Mucosa of rectum (tissue), 2 donors: ENCODE data around the gene NCAPH2.

Source experiments
- H3K27ac ChIP-seq, 2 donors: one replicate each; pipeline ENCODE4 v1.7.0; 2013; ENCODE audit warnings: inconsistent platforms in 2 of 2, low read depth in 2 of 2, low read length in 2 of 2
- H3K27me3 ChIP-seq, 2 donors: one replicate each; pipeline ENCODE4 v1.7.0; 2013; ENCODE audit warnings: low read length in 2 of 2; ENCODE audit not compliant: control insufficient read depth in 2 of 2, insufficient read depth in 2 of 2
- H3K36me3 ChIP-seq, 2 donors: one replicate each; pipeline ENCODE4 v1.7.0; 2013; ENCODE audit warnings: low read length in 2 of 2; ENCODE audit not compliant: control insufficient read depth in 2 of 2, insufficient read depth in 2 of 2
- H3K4me1 ChIP-seq, 2 donors: one replicate each; pipeline ENCODE4 v1.7.0; 2013; ENCODE audit warnings: low read length in 2 of 2, mild to moderate bottlenecking in 1 of 2; ENCODE audit not compliant: control insufficient read depth in 2 of 2, insufficient read depth in 2 of 2
- H3K4me3 ChIP-seq, 2 donors: one replicate each; pipeline ENCODE4 v1.7.0; 2013; ENCODE audit warnings: low read length in 2 of 2
- H3K9ac ChIP-seq, 2 donors: one replicate each; pipeline ENCODE4 v1.7.0; 2013; ENCODE audit warnings: low read length in 2 of 2, low read depth in 1 of 2, mild to moderate bottlenecking in 1 of 2
- H3K9me3 ChIP-seq, 2 donors: one replicate each; pipeline ENCODE4 v1.7.0; 2013; ENCODE audit warnings: low read length in 2 of 2; ENCODE audit not compliant: control insufficient read depth in 2 of 2
- donor health status: healthy.
- donor health status: Normal muscosa, but diverticular disease.

Gene NCAPH2

DNA sequence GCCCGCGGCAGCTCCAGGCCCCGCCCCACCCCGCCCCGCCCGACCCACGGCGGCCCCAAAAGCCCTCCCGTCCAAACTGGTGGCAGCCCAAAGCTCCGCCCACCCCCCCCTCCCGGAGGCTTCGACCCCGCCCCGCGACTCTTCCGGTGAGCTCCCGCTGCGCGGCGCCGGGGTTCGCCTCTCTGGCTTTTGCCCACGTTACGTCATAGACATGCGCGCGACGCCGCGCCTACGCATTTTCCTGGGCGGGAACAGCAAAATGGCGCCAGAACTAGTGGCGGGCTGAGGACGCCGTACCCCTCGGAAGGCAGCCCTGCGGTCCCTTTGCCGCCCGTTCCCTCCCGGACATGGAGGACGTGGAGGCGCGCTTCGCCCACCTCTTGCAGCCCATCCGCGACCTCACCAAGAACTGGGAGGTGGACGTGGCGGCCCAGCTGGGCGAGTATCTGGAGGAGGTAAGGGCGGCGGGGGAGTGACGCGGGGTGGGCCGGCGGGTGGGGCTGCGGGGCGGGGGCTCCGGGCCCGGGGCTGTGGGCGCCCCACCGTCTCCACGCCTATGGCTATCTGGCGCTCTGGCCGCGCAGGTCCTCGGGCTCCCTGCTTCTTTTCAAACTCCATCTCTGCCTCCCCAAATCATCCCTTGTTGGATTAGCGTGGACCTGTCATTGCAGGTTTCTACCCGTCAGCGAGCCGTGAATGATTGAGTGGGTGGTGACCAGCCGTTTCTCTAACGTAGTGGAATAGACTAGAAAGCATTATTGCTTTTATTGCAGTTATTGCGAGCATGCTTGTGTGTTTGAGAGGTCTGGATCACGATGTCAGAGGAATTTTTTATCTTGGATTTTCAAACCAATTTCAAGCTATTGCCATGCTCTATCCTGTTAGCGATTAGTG is at the start of gene NCAPH2:
NCAPH2 (plus strand) TSS at position 234 of the 894 bp plus-strand sequence; CDS start at position 348, 114 bp downstream.
- H3K4me3 ChIP-seq = peak within 1 kb of the TSS; percentile 80 to 96
- peaks cover 7 to 11% of the 10 kb centered on the region in 2 donors for H3K36me3 ChIP-seq
- no peaks in the 10 kb centered on the region for H3K27me3 ChIP-seq
- peaks cover 14 to 20% of the 10 kb centered on the region in 2 donors for H3K4me1 ChIP-seq
- peak within 1 kb of the TSS; percentile 71 to 93 for H3K9ac ChIP-seq
- H3K27ac ChIP-seq = peak within 1 kb of the TSS; percentile 87 to 89
- no peaks in the 10 kb centered on the region for H3K9me3 ChIP-seq

DNA sequence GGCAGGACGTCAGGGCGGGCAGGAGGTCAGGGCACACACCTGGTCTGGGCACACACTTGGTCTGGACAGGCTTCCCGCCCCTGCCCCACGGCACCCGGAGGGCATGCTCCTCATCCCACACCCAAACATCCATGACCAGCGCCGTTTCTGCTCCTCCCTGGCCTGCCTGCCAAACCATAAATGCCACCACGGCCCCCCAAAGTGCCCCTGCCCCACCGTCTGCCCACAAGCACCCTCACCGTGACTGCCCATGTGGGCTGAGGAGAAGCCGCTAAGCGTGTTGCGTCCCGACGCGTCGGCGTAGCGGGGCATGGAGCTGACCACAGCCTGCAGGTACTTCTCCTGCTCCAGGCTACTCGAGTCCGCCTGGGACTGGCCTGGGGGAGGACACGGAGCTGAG is 49.0 kb upstream of the NCAPH2 start:
- H3K9me3 ChIP-seq = no peaks in the 10 kb centered on the region
- H3K4me3 ChIP-seq = no peak overlapping the region
- H3K9ac ChIP-seq = no peak overlapping the region
- H3K27ac ChIP-seq = no peak overlapping the region
- H3K27me3 ChIP-seq = no peaks in the 10 kb centered on the region
- no peaks in the 10 kb centered on the region for H3K4me1 ChIP-seq
- H3K36me3 ChIP-seq = peaks cover 81 to 84% of the 10 kb centered on the region in 2 donors

DNA sequence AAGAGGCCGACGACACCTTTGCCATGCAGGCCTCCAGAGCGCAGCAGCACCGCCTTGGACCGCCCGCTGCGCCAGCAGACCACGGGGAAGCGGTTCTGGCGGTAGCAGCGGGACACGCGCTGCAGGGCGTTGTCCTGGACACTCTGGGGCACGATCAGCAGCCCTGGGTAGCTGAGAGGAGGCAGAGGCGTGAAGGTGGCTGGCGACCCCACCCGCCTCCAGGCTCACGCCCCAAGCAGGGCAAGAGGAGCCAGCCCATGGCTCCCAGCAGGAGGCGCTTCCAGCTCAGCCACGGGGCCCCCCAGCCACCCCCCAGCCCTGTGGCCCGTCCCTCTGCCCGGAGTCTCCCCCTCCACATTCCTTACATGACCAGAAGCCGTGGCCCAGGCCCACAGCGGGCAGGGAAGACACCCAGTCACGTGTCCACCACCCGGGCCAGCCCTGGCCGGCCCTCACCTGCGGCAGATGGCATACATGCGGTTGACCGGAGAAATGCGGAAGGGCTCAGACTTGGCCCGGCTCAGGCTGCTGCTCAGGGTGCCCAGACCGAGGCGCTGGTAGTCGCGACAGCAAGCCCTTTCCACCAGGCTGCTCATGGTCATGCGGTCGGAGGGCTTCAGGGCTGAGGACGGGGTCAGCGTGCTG is 48.4 kb upstream of the NCAPH2 start:
- Histone ChIP-seq H3K9ac (no peak overlapping the region), H3K36me3 (peaks cover 81 to 85% of the 10 kb centered on the region in 2 donors), H3K9me3 (no peaks in the 10 kb centered on the region), H3K27me3 (no peaks in the 10 kb centered on the region), H3K4me1 (no peaks in the 10 kb centered on the region), H3K4me3 (no peak overlapping the region), H3K27ac (no peak overlapping the region)

DNA sequence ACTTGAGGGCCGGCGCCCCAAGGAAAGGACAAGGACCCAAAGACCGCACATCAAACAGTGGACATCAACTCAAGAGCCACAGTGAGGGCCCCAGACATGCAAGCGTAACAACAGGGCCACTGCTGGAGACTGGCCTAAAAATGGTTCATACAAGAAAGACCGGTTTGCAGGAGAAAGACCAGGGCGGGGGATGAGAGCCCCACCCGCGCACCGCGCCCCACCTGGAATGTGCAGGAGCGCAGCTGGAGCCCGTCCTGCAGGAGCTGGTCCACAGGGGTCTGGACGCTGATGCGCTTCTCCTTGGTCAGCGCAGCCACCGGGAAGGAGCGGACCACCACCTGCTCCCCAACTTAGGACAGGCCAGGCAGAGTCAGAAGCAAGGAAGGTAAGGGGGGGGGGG is 47.1 kb upstream of the NCAPH2 start:
- peaks cover 82 to 84% of the 10 kb centered on the region in 2 donors for H3K36me3 ChIP-seq
- H3K27ac ChIP-seq = no peak overlapping the region

DNA sequence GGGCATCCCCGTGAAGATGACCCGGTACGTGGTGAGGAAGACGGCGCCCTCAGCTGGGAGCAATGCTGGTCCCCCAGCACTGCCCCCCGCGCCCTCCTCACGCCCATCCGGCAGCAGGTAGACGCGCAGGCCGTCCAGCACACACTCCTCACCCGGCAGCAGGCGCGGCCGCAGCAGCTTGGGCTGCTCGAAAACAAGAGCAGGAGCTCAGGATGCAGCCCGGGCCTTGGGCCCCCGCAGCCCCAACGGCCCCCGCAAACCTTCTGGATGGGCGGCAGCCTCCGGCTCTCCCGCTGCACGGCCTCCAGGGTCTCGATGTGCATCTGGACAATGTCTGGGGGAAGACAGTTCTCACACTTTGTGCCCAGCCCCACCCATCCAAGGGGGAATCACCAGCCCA is 46.5 kb upstream of the NCAPH2 start:
- no peaks in the 10 kb centered on the region for H3K4me1 ChIP-seq
- no peaks in the 10 kb centered on the region for H3K9me3 ChIP-seq
- H3K4me3 ChIP-seq = no peak overlapping the region
- no peaks in the 10 kb centered on the region for H3K27me3 ChIP-seq
- peaks cover 86 to 87% of the 10 kb centered on the region in 2 donors for H3K36me3 ChIP-seq
- H3K27ac ChIP-seq = no peak overlapping the region
- H3K9ac ChIP-seq = no peak overlapping the region

More for the DNA sequence above, 47.1 kb upstream of the NCAPH2 start:
- no peak overlapping the region for H3K9ac ChIP-seq
- H3K9me3 ChIP-seq = no peaks in the 10 kb centered on the region
- H3K4me1 ChIP-seq = no peaks in the 10 kb centered on the region
- H3K4me3 ChIP-seq = no peak overlapping the region
- no peaks in the 10 kb centered on the region for H3K27me3 ChIP-seq

DNA sequence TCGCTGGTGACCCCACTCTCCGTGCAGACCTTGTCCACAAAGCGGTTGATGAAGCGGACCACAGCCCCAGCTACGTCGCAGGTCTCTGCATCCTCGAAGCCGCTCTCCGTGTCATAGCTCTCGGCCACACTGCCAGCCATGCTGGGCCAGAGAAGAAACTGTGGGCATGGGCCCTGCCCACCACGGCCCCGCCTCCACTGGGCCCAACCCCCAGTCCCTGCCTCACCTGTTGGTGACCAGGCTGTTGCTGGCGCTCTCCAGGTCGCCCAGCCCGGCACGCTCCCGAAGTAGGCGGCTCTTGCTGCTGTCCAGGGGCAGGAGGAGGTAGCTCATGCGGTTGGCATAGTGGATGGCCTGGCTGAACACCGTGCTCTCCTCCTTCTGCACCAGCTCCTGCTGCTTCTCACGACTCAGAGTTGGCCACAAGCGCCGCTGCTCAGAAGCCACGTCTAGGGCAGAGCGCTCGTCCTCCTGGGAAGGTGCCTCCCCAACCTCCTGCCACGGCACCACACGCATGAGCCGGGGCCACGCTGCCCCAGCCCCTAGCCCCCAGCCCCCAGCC is 46.0 kb upstream of the NCAPH2 start:
- H3K9ac ChIP-seq = no peak overlapping the region
- no peak overlapping the region for H3K4me3 ChIP-seq
- no peak overlapping the region for H3K27ac ChIP-seq
- peaks cover 87 to 90% of the 10 kb centered on the region in 2 donors for H3K36me3 ChIP-seq
- H3K9me3 ChIP-seq = no peaks in the 10 kb centered on the region
- no peaks in the 10 kb centered on the region for H3K4me1 ChIP-seq
- no peaks in the 10 kb centered on the region for H3K27me3 ChIP-seq

DNA sequence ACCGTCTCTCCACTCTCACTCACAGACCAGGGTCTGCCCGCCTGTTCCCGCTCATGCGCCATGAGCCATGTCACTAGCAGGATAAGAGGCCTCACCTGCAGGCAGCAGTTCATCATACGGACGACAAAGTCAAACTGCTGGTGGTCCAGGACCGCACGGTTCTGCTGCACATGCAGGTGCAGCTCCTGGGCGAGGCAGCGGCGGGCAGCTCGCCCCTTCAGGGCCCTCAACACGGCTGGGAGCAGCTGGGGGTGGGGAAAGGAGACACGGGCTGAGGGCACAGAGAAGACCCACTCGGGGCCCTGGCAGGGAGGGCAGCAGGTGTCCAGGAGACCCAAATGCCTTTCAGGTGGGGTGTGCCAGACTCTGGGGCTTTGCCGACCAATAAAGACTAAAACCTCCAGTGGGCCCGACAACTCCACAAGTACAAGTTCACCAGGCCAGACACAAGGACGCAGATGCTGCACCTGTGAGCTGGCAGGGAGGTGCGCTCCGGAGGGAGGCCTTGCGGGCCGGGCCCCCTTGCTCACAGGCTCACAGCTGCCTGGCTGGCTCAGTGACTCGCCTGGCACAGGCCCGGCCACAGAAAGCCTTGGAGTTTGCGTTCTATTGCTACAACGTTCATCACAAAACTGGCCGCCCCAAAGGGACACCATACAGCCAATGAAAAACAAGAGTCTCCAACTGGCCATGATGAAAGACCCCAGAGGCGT is 44.7 kb upstream of the NCAPH2 start:
- Histone ChIP-seq H3K4me3 (no peak overlapping the region), H3K27me3 (no peaks in the 10 kb centered on the region), H3K4me1 (no peaks in the 10 kb centered on the region), H3K27ac (no peak overlapping the region), H3K9ac (no peak overlapping the region), H3K9me3 (no peaks in the 10 kb centered on the region), H3K36me3 (peaks cover 85 to 86% of the 10 kb centered on the region in 2 donors)

DNA sequence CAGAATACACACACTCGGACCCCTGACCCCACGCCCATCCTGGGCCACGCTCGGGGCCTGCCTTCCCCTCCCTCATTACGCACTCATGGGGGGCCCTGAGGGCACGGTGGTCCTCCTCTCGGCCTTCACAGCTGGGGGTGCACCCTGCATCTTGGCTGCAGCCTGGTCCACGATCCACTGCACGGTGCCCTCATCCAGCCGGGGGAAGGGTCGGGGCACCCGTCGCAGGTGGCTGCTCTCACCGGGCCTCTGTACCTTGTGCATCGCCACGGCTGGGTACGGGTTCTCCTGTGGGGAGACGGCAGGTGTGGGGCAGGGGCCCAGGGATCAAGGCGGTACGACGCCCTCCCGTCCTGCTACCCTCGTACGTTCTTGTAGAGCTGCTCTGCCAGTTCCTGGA is 43.6 kb upstream of the NCAPH2 start:
- Histone ChIP-seq H3K4me3 (no peak overlapping the region), H3K9ac (no peak overlapping the region), H3K36me3 (peaks cover 75 to 76% of the 10 kb centered on the region in 2 donors), H3K9me3 (no peaks in the 10 kb centered on the region), H3K27me3 (no peaks in the 10 kb centered on the region), H3K27ac (no peak overlapping the region), H3K4me1 (peaks cover 7 to 10% of the 10 kb centered on the region in 2 donors)

DNA sequence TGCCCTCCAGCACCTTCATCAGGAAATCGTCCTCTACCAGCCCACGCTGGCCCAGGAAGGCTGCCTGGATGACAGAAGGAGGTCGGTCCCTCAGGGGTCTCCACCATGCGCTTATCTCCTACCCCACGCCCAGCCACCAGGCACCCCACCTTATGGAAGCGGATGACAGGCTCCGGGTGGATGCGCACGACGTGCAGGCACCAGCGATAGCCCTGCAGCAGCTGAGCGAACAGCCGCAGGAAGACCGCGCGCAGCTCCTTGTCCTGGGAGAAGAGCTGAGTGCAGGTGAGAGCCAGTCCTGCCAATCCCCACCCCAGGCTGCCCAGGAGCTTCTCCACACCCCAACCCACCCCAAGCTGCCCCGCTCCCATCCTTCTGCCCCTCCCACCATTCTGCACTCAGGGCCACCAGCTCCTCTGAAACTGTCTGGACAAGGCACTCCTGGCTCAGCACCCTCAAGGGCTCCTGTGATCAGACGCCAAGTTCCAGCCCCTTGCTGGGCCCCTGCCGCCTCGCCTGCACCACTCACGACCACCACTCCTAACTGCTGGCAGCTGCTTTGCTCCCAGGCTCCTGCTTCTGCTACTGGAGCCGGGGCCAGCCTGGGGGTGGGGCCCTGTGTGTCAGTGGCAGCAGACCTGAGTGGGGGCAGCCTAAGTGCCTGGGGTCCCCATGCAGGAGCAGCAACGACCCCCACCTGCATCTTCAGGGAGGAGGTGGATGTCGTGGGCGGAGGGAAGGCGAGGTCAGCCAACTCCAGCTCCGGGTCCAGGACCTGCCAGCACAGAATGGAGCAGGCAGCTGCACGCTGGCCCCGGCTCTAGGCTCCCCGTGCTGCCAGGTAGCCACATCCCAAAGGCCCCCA is 42.7 kb upstream of the NCAPH2 start:
- H3K36me3 ChIP-seq = peaks cover 68 to 70% of the 10 kb centered on the region in 2 donors
- no peaks in the 10 kb centered on the region for H3K27me3 ChIP-seq

More for the DNA sequence above, 42.7 kb upstream of the NCAPH2 start:
- no peak overlapping the region for H3K27ac ChIP-seq
- H3K9ac ChIP-seq = no peak overlapping the region
- peaks cover 15 to 17% of the 10 kb centered on the region in 2 donors for H3K4me1 ChIP-seq
- H3K4me3 ChIP-seq = no peak overlapping the region
- H3K9me3 ChIP-seq = no peaks in the 10 kb centered on the region
